Measurements from ENCODE around the gene LPP.
"Not testable (repeated sequence)": the region's sequence is repeated elsewhere in the genome, so short reads cannot be mapped to it uniquely, and the experiment has no call there.

LPP gene

GRCh38 chr3:188602620-188603019, 448.7 kb downstream of the LPP start:
- POLR2A ChIA-PET (ENCODE audit: low non-redundant PET): no interaction called here
- CTCF ChIA-PET: interaction anchor here (0.6 to 0.7 kb wide), 2 partner anchors 9 to 40 kb away, joined by 3 read pairs; no protein-coding TSS in a partner anchor
- DNase-seq (ENCODE audit: low spot score): no peak

GRCh38 chr3:188604651-188605050, 450.7 kb downstream of the LPP start:
- TF ChIP-seq CTCF (conservative IDR thresholded peaks at IDR 0.05; ENCODE audit: low read depth): no peak
- CTCF ChIA-PET: no interaction called here
- no peak for DNase-seq (ENCODE audit: low spot score)
- POLR2A ChIA-PET (ENCODE audit: low non-redundant PET): no interaction called here
- H3K27ac ChIP-seq: no peak overlapping the region

More at GRCh38 chr3:188602620-188603019, 448.7 kb downstream of the LPP start:
- H3K27ac ChIP-seq: no peak overlapping the region
- TF ChIP-seq CTCF (conservative IDR thresholded peaks at IDR 0.05; ENCODE audit: low read depth): no peak

GRCh38 chr3:188605231-188605630, 451.3 kb downstream of the LPP start:
- no peak overlapping the region for H3K27ac ChIP-seq
- DNase-seq (ENCODE audit: low spot score): no peak
- TF ChIP-seq CTCF (conservative IDR thresholded peaks at IDR 0.05; ENCODE audit: low read depth): no peak
- POLR2A ChIA-PET (ENCODE audit: low non-redundant PET): no interaction called here
- CTCF ChIA-PET: no interaction called here

- DNase-seq (ENCODE audit: low spot score): no peak
- ChIA-PET CTCF (no interaction called here), POLR2A (ENCODE audit: low non-redundant PET) (no interaction called here)
- TF ChIP-seq CTCF (conservative IDR thresholded peaks at IDR 0.05; ENCODE audit: low read depth): no peak
- H3K27ac ChIP-seq: no peak overlapping the region
Measured at GRCh38 chr3:188605905-188606304, 451.9 kb downstream of the LPP start.

- POLR2A ChIA-PET (ENCODE audit: low non-redundant PET): no interaction called here
- TF ChIP-seq CTCF (conservative IDR thresholded peaks at IDR 0.05; ENCODE audit: low read depth): no peak
- CTCF ChIA-PET: no interaction called here
- no peak overlapping the region for H3K27ac ChIP-seq
- DNase-seq (ENCODE audit: low spot score): no peak
Measured at GRCh38 chr3:188607805-188608315, 453.9 kb downstream of the LPP start.

- TF ChIP-seq CTCF (conservative IDR thresholded peaks at IDR 0.05; ENCODE audit: low read depth): no peak
- no peak for DNase-seq (ENCODE audit: low spot score)
- H3K27ac ChIP-seq: no peak overlapping the region
- CTCF ChIA-PET: no interaction called here
- POLR2A ChIA-PET (ENCODE audit: low non-redundant PET): no interaction called here
Measured at GRCh38 chr3:188608401-188608800, 454.4 kb downstream of the LPP start.

- CTCF ChIA-PET; DNase-seq (ENCODE audit: low spot score); H3K27ac ChIP-seq; POLR2A ChIA-PET (ENCODE audit: low non-redundant PET): not testable (repeated sequence)
Measured at GRCh38 chr3:188613721-188614120, 459.8 kb downstream of the LPP start.
